Right atrium auricular region (tissue), 2 donors: ENCODE results near the gene CTRB1. TPM values are rescaled to one million over a fixed set of nuclear protein-coding genes. Genes with fewer than 3 reads are reported as not detected.
"Not testable (repeated sequence)": the region's sequence is repeated elsewhere in the genome, so short reads cannot be mapped to it uniquely, and the experiment has no call there.

Experiments
- DNase-seq: peaks from one replicate; pipeline ENCODE4 v3.0.0-alpha.2; 2019; ENCODE audit warnings: low spot score
- H3K27ac ChIP-seq, 2 donors: fragments of 200-600 bp; sonication (generic); 1 replicate in 1 of 2; 2 replicates in 1 of 2; pipeline ENCODE4 v1.5.1; 2016 to 2019
- H3K27me3 ChIP-seq, 2 donors: fragments of 200-600 bp; sonication (generic); one replicate each; pipeline versions ENCODE4 v1.5.1 to v1.6.0; 2017 to 2019
- H3K36me3 ChIP-seq: fragments of 200-600 bp; sonication (generic); one replicate; pipeline ENCODE4 v1.5.1; 2016
- H3K4me1 ChIP-seq, 2 donors: fragments of 200-600 bp; sonication (generic); one replicate each; pipeline versions ENCODE4 v1.5.1 to v1.6.0; 2017 to 2019
- H3K4me3 ChIP-seq, 2 donors: fragments of 200-600 bp; sonication (generic); 1 replicate in 1 of 2; 2 replicates in 1 of 2; pipeline ENCODE4 v1.5.1; 2017 to 2019; ENCODE audit warnings: mild to moderate bottlenecking in 1 of 2, moderate library complexity in 1 of 2
- H3K9me3 ChIP-seq, 2 donors: fragments of 200-600 bp; sonication (generic); one replicate each; pipeline ENCODE4 v1.5.1; 2019
- total RNA-seq, 2 donors: library from RNA; depleted of rRNA; stranded (reverse); fragments of >200 nt; gene quantifications; one replicate each; pipeline ENCODE4 v1.1.0, GENCODE V29; 2016
- TF ChIP-seq, protein P1 (sequence below), 2 donors: fragments of 200-600 bp; sonication (generic); IDR thresholded peaks; one replicate each; pipeline ENCODE4 v1.5.1; 2019; ENCODE audit warnings: antibody characterized with exemption in 2 of 2

The CTRB1 gene
- total RNA-seq, 2 donors from 2014 or later: not detected

DNA sequence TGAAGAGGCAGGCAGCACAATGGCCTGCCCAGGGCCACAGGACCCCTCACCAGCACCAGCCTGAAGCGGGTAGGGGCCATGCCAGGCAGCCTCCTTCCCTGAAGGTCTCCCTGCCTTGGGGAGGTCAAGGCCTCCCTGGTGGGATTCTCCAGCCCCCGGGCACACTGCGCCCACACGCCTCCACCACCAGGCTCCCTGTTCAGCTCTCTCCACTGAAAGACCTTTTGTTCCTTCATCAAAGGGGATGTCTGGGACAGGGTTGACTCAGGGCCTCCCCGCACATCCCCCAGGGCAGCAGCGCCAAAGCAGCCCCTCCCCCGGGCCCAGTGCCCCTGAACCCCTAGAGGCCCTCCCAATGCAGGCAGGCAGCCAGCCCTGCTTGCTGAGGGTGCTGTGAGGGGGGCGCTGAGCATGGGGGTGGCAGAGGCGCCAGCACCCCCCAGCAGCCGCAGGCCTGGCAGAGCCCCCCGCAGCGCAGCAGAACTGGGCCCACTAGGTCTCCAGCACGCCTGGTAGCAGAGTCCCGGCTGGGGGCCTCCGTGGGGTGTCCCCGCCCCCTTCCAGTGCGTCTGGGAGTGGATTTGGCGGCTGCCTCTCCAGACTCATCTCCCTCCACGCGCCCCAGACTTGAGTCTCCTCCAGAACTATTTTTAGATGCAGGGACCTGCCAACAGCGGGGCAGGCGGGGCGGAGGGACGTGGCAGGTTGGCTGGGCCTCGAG lies 19.5 kb downstream of the CTRB1 start:
- Histone ChIP-seq H3K9me3 (no peaks in the 10 kb centered on the region), H3K27me3 (no peaks in the 10 kb centered on the region), H3K36me3 (peaks cover 40% of the 10 kb centered on the region), H3K27ac (peak overlapping the region; percentile 88 to 93), H3K4me3 (peak overlapping the region in 1 of 2 donors; percentile 21), H3K4me1 (peaks cover 0 to 79% of the 10 kb centered on the region in 2 donors)
- TF ChIP-seq, protein P1, sequence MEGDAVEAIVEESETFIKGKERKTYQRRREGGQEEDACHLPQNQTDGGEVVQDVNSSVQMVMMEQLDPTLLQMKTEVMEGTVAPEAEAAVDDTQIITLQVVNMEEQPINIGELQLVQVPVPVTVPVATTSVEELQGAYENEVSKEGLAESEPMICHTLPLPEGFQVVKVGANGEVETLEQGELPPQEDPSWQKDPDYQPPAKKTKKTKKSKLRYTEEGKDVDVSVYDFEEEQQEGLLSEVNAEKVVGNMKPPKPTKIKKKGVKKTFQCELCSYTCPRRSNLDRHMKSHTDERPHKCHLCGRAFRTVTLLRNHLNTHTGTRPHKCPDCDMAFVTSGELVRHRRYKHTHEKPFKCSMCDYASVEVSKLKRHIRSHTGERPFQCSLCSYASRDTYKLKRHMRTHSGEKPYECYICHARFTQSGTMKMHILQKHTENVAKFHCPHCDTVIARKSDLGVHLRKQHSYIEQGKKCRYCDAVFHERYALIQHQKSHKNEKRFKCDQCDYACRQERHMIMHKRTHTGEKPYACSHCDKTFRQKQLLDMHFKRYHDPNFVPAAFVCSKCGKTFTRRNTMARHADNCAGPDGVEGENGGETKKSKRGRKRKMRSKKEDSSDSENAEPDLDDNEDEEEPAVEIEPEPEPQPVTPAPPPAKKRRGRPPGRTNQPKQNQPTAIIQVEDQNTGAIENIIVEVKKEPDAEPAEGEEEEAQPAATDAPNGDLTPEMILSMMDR (IDR thresholded peaks at IDR 0.05): no peak
- peak; percentile 86 for DNase-seq

DNA sequence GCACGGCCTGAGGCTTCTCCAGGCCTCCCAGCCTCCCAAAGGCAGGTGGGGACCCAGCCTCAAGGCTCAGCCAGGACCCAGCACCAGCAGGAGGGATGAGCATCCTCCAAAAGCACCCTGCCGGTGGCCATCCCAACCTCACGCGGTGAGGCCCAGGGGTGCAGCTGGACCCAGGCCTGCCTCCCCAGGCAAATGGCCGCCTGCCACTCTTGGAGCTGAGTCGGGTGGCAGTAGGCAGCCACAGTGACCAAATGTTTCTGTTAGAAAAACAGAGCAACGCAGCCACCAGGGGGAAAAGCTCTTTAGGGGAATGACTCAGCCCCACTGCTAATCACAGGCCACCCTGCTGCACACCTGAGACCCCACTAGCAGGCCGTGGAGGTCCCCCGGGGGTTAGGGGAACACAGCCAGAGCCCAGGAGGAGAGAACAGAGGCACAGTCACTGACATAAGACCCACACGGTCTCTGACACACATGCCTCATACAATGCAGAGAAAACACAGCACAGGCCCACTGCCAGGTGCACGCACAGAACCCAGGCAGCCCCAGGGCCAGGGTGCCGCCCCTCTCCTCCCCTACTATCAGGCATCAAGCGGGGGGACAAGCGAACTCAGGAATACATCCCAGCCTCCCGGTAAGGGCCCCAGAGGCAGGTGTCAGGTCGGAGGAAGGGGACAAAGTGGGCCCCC lies 20.2 kb downstream of the CTRB1 start:
- Histone ChIP-seq H3K27me3 (no peaks in the 10 kb centered on the region), H3K27ac (peak overlapping the region; percentile 88 to 93), H3K4me3 (no peak overlapping the region), H3K9me3 (no peaks in the 10 kb centered on the region), H3K4me1 (peaks cover 0 to 79% of the 10 kb centered on the region in 2 donors), H3K36me3 (peaks cover 36% of the 10 kb centered on the region)
- TF ChIP-seq, protein P1 (IDR thresholded peaks at IDR 0.05): peak in 1 of 2 donors; percentile 23
- no peak for DNase-seq

DNA sequence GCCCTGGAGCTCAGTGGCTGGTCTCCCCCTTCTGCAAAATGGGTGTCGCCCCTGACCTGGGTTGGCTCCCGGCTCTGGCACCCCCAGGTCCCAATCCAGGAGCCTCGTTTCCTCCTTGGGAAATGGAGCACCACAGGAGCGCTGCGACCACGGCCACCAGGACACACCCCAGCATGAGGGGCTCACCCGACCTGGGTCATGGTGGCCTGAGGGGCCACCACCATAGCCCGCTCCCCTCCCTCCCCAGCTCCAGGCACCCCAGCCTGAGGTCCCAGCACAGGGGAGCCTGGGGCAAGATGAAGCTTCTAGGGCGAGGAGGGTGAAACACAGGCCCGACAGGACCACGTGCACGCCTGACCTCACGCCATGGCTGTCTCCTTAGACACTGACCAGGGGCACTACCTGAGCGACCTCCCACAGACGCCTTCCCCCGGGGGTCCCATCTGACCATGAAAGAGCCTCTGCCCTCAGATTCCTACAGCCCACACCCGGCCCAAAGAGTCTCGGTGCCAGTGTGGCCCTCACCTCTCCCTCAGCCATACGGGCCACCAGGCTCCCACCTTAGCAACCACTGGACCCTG lies 20.8 kb downstream of the CTRB1 start:
- H3K9me3 ChIP-seq: no peaks in the 10 kb centered on the region
- peaks cover 0 to 79% of the 10 kb centered on the region in 2 donors for H3K4me1 ChIP-seq
- DNase-seq: no peak
- peak overlapping the region; percentile 88 to 93 for H3K27ac ChIP-seq
- no peak overlapping the region for H3K4me3 ChIP-seq
- H3K27me3 ChIP-seq: no peaks in the 10 kb centered on the region
- H3K36me3 ChIP-seq: peaks cover 31% of the 10 kb centered on the region
- TF ChIP-seq, protein P1 (IDR thresholded peaks at IDR 0.05): no peak

DNA sequence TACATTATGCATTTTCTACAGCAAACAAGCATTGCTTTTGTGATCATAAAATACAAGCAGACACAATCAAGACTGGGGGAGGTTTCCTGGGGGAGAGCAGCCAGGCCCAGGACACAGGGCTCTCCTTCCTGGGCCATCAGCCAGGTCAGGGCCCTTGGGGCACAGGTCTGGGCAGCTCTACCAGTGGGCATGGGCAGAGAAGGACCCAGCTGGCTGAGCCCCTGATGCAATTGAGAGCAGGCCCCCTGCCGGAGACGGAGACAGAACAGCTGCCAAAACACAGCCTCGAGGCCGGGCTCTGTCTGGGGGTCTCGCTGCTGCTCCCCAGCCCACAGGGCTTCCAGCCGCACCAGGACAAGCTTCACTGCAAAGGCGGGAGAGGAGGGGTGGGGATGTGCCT lies 21.8 kb downstream of the CTRB1 start:
- Histone ChIP-seq H3K4me1 (peaks cover 0 to 84% of the 10 kb centered on the region in 2 donors), H3K36me3 (peaks cover 21% of the 10 kb centered on the region), H3K27ac (peak overlapping the region; percentile 88 to 93)
- not testable (repeated sequence) for DNase-seq, H3K4me3 ChIP-seq, H3K27me3 ChIP-seq, H3K9me3 ChIP-seq

DNA sequence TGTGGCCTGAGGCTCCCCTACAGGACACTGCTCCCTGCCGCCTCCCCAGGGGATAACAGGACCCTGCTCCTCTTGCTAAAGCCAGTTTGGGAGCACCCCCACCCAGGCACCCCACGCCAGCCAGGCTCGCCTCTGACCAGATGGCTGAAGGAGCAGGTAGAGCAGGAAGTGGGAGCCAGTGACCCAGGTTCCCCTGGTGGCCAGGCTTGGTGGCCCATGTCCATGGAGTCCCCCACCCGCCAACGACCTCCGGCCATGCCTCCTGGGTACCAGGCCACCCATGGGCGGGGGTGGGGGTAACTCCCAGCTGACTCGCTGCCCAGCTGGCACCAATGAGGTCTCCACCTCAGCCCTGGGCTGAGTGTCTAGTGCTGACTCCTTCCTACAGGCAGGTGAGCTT lies 22.6 kb downstream of the CTRB1 start:
- peak overlapping the region in 1 of 2 donors; percentile 97 for H3K27ac ChIP-seq
- TF ChIP-seq, protein P1 (IDR thresholded peaks at IDR 0.05): no peak

DNA sequence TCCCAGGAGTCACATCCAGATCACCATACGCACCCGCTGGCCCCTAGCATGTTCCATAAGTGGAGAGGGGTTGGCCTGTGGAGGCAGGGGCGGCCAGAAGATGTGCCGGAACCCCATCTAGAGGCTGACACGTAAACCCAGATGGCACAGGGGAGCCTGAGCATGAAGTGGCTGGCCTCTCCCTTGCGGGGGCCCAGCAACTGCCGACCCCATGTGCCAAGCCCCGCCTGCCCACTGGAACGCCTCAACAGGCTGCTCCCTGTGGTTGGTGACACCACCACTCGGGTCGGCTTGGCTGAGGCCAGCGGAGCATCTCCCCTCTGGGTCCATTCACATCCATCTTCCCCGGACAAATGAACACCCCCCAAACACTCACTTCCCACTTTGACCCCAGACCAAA lies 23.2 kb downstream of the CTRB1 start:
- Histone ChIP-seq H3K9me3 (no peaks in the 10 kb centered on the region), H3K4me1 (peaks cover 0 to 95% of the 10 kb centered on the region in 2 donors), H3K4me3 (no peak overlapping the region), H3K36me3 (peaks cover 20% of the 10 kb centered on the region), H3K27ac (peak overlapping the region in 1 of 2 donors; percentile 97), H3K27me3 (no peaks in the 10 kb centered on the region)
- TF ChIP-seq, protein P1 (IDR thresholded peaks at IDR 0.05): no peak
- DNase-seq: no peak

More for the DNA sequence above, 22.6 kb downstream of the CTRB1 start:
- H3K4me3 ChIP-seq: no peak overlapping the region
- DNase-seq: no peak
- H3K4me1 ChIP-seq: peaks cover 0 to 92% of the 10 kb centered on the region in 2 donors
- H3K36me3 ChIP-seq: peaks cover 20% of the 10 kb centered on the region
- no peaks in the 10 kb centered on the region for H3K27me3 ChIP-seq
- no peaks in the 10 kb centered on the region for H3K9me3 ChIP-seq

DNA sequence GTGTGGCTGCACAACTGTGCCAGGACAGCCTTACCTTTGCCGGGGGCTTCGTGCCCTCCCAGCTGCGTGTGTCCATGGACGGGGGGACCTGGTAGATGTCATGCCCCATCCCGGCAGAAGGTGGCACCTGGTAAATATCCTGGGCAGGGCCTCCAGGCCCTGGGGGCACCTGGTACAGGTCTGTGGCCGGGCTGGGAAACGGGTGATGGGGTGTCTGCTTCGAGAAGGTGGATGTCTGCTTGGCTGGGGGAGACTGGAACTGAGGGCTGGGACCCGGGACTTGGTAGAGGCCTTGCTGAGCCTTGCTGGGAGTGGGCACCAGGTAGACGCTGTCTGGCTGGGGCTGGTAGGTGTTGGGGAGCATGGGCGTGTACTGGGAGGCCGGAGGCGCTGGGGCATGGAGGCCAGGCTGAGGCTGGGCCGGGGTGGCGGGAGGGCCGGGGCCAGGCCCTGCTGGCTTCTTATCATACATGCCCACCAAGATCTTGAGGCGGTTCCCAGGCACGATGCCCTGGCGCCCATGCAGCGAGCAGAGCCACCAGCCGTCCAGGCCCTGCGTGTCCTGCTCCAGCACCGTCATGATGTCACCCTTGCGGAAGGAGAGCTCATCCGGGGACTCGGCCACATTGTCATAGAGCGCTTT lies 23.8 kb downstream of the CTRB1 start:
- DNase-seq, H3K9me3 ChIP-seq, H3K27me3 ChIP-seq, H3K4me3 ChIP-seq: not testable (repeated sequence)
- peaks cover 0 to 95% of the 10 kb centered on the region in 2 donors for H3K4me1 ChIP-seq
- peak overlapping the region; percentile 97 to 98 for H3K27ac ChIP-seq
- H3K36me3 ChIP-seq: peaks cover 20% of the 10 kb centered on the region
